Activated T-cell treated with anti-CD3 and anti-CD28 coated beads for 1 hour (primary cell): ENCODE data around the gene KCNMA1.
"Not testable (repeated sequence)": the region's sequence is repeated elsewhere in the genome, so short reads cannot be mapped to it uniquely, and the experiment has no call there.

Experiments
- DNase-seq: peaks from one replicate; pipeline ENCODE4 v3.0.0-alpha.2; 2020; ENCODE audit warnings: low read depth

KCNMA1 gene

GRCh38 chr10:77415313-77415960 is 222.2 kb downstream of the KCNMA1 start:
- no peak for DNase-seq

DNA sequence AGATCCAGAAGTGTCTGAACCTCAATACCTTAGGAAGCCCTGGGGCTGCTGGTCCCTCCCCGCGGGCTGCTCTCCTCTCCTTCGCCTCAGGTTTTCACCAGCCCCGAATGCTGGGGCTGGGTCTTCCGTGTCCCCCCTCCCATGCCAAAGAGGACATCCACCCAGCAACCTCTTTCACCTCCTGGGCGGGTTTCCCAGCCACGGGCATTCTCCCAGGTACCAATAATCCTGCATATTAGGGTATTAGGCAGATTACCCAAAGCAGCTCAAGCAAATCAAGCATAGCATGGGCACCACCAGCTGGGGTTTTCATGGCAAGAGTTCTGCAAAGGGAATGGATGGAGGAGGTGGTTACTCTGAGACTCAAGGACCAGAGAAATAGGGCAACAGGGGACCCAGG is 224.4 kb downstream of the KCNMA1 start:
- no peak for DNase-seq

GRCh38 chr10:77412573-77413133 is 225.0 kb downstream of the KCNMA1 start:
- not testable (repeated sequence) for DNase-seq

GRCh38 chr10:77411805-77412204 is 225.8 kb downstream of the KCNMA1 start:
- DNase-seq: no peak

- DNase-seq: no peak
These were observed 227.1 kb downstream of the KCNMA1 start for GRCh38 chr10:77410523-77410922.

DNA sequence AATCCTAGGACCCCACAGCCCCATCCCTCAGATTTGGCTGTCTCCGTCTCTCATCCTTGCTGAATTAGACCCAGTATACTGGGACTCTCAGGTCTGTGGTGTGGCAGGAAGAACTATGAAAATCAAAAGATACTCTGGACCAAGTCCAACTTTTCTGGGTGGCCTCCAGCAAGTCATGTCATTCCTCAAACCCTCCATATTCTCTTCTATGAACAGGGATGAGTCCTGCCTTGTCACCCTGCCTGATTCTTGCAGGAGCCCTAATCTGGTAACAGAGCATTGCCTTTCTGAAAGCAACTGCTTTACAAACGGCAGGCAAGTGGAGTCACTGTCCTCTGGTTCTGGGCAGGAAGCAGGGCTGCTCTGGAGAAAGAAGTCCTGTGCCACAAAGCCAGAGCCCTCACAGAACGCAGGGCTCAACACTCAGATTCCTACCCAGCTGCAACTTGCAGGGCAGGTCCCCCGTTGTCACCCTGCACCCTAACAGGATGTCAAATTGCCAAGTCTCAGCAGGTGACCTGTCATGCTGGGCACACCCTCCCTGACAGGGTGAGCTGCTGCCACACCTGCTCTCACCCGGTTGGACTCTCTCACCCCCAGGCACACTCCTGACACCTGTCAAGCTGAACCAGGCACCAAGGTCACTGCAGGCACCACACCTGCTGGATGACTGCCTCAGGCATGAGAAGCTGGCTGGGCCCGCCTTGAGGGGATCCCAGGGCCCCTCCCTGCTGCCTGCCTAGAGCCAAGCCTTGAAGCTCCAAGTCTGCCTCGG is 227.7 kb downstream of the KCNMA1 start:
- DNase-seq: no peak

- DNase-seq: no peak
These were observed 229.3 kb downstream of the KCNMA1 start for GRCh38 chr10:77408259-77408658.

DNA sequence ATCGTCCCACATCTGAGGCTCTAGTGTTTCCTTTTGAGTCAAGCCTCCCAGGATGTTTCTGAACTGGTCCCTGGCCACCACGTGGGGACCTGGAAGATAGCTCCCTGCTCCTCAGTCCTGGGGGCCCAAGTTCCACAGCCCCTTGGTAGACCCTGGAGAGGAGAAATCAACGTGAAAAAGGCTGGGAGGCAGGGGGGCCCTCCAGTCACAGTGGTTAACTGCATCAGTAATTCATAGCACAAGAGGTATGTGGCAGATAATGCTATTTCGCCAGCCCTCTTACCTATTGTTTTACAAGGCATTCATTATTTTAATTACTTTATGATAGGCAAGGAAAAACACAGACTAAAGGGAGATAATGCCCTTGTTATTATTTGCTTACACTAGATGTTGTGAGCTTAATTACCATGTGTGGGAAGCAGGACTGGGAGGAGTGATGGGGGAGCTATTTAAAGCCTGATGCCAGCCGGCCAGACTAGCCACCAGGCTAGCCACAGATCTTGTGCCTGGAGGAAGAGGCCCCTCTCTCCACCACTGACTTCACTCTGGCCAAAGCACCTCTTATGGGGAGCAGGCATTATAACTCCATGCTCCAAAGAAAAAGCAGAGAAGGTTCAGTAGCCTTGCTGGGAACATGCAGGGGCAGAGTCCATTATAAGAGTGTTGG is 230.7 kb downstream of the KCNMA1 start:
- DNase-seq: no peak

- no peak for DNase-seq
These were observed 231.8 kb downstream of the KCNMA1 start for GRCh38 chr10:77405771-77406241.

GRCh38 chr10:77404810-77405209 is 232.8 kb downstream of the KCNMA1 start:
- DNase-seq: no peak

DNA sequence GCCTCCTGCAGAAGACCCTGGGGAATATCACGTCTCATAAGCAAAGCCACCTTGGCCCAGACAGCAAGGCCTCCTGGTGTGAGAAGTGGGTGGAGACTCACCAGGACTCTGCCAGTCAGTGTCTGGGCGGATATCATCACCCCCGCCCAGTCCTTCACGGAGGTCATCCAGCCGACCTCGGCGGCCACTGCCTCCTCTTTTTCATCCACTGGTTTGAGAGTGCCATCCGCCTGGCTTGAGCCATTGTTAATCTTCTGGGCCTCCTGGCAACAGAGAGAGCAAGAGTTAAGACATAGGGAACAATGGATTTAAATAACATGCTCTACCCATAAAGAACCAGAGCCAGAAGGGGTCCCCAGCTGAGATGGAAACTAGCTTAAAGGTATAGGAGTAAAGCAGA is 233.8 kb downstream of the KCNMA1 start:
- DNase-seq: no peak

GRCh38 chr10:77401683-77402082 is 235.9 kb downstream of the KCNMA1 start:
- no peak for DNase-seq

- no peak for DNase-seq
These were observed 237.6 kb downstream of the KCNMA1 start for GRCh38 chr10:77400033-77400432.

GRCh38 chr10:77398986-77399755 is 238.4 kb downstream of the KCNMA1 start:
- no peak for DNase-seq

DNA sequence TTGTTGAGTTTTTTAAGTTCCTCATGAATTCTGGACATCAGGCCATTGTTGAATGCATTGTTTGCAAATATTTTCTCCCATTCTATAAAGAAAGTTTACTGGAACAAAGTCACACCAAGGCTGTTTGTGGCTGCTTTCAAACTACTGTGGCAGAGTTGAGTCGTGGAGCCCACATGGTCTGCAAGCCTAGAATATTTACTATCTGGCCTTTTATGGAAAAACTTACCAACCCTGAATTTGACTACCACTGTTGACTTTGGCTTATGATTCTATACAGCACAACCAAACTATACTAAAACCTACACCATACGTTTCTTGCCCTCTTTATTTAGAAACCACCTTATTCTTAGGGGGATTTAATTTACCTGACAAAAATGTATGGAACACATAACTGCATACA is 239.1 kb downstream of the KCNMA1 start:
- no peak for DNase-seq

DNA sequence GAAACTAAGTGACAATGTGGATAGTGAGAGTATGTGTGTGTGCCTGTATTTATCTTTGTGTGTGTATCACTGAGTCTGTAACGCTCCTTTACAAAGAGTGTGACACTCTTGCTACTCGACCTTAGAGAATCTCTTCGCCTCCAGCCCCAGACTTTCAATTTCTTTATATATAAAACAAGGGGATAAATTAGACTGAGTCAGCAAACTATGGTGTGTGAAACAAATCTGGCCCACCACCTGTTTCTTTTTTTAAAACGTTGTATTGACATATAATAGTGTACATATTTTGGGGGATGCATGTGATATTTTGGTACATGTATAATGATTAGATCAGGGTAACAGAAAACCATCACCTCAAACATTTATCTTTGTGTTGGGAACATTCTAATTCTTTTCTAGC is 240.5 kb downstream of the KCNMA1 start:
- no peak for DNase-seq

DNA sequence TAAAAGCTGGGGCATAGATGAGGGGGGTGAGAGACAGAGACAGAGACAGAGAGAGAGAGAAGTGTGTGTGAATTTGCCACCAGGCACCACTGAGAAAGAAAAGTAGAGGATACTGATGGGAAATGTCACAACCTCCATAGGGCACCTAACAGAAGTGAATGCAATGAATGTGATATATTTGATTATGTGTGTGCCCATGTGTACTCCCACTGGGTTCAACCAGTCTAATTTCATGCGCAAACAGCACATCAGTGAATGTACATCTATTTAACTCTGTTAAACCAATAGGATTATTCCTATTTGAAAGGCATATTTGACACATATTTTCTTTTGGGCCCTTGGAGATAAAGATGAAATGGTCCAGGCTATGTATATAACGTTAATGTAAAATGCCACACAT is 241.3 kb downstream of the KCNMA1 start:
- no peak for DNase-seq

DNA sequence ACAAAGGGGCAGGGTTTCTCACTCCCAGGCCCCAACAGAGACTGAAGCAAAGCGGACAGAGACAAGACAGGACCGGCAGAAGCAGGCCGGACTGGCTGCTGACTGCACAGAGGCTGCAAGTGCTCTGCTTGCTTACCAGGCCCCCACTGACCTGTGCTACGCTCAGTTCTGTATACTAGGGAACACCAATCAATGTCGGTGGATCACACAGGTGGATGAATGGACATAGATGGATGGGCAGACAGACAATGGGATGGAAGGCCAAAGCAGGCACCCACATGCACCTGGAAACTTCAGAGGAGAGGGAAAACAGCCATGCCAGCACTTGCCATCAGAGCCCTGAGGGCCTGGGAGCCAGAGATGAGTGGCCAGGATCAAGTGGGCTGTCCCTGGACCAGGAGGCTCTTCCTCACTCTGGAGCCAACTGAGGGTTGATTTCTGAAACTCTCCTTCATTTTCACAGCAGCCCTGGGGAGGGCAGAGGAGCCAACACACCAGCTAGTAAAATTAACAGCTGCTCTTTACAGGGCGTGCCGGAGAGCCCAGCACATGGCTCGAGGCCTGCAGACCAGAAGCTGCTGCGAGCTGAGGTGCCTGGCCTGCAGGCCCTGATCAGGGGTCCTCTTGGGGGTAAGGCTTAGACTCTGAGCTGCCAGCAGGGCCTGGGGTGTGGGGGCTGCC is 243.6 kb downstream of the KCNMA1 start:
- DNase-seq: no peak

- DNase-seq: no peak
These were observed 244.2 kb downstream of the KCNMA1 start for GRCh38 chr10:77393411-77393810.

GRCh38 chr10:77392851-77393250 is 244.8 kb downstream of the KCNMA1 start:
- no peak for DNase-seq

DNA sequence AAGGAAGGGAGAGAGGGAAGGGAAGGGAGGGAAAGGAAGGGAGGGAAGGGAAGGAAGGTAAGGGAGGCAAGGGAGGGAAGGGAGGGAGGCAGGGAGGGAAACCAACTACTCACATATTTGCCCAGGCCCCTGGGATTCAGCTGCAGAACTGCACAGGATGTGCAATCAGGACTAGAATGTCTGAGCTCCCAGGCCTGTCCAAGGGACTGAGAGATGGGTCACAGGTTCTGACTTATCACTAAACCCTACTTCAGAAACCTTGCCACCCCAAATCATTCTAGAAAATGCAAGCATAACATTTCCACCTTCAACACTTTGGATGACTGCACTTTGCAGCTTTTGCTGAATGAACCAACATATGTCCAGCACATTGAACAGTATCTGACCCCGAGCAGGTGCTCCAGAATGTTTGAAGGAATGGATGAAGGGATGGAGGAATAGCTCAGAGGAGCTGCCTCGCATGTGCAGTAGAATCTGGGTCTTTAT is 245.3 kb downstream of the KCNMA1 start:
- no peak for DNase-seq
